ENCODE results near the gene PLSCR3.

GRCh38 chr17:7404737-7405349 lies 10.5 kb upstream of the PLSCR3 start:
- no peak for TF ChIP-seq CTCF (IDR thresholded peaks at IDR 0.05; ENCODE audit: low read depth, low read length)
- no peak for TF ChIP-seq EZH2phosphoT487 (IDR thresholded peaks at IDR 0.05; ENCODE audit: low read depth)
